SH-SY5Y (cell line): ENCODE data around the gene METTL22.

ENCODE experiments used
- GATA2 ChIP-seq: IDR thresholded peaks from 2 replicates; pipeline ENCODE4 v1.6.1; 2011; ENCODE audit warnings: mild to moderate bottlenecking, low read depth, low read length
- GATA3 ChIP-seq: IDR thresholded peaks from 2 replicates; pipeline ENCODE4 v1.6.1; 2011; ENCODE audit warnings: low read depth, mild to moderate bottlenecking, low read length, moderate library complexity

The METTL22 gene

DNA sequence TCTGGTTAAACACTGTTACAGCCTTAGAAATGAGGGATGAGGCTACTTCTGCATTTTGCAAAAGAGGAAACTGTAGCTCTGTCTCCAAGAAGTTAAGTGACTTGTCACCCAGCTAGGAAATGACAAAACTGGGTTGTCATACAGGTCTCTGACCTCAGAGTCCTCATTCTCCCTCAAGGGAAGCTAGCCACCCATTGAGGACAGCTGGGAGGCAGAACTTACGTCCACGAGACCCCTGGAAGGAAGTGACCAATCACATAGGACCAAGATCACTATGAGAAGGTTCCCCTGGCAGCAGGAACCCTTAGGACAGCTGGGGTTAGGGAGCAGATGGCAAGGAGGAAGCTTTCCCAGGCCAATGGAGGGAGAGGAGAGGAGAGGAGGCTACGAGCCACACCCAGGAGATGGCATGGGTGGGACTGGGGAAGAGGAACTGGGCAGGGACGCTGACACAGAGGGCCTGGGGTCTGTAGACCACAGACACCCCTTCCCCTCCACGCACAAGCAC is 11.2 kb downstream of the METTL22 start:
- TF ChIP-seq GATA3 (no peak), GATA2 (no peak)

DNA sequence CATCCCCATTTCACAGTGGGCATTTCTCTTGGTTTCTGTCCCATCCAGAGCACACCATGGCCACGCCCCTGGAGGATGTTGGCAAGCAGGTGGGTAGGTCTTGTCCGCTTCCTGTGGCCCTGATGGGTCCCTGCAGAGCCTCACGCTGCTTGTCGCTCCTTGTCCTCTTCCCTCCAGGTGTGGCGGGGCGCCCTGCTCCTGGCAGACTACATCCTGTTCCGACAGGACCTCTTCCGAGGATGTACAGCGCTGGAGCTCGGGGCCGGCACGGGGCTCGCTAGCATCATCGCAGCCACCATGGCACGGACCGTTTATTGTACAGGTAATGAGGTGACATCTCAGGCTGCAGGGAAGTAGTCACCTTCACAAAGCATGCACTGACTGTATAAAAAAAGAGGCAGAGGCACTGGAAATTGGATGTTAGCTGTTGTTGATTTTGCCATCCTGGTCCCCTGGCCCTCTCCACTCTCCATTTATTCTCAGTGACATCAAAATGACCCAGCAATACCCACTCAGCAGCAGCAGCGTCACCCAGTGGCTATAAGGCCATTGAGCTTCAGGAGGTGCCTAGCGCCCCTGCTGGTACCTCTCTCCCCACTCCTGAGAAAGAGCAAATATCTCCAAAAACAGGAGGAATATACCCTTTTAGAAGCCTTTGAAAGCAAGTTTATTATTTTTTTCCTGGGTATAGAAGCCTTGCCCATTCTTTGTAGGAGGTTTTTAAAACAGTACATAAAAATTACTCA is 13.7 kb downstream of the METTL22 start:
- no peak for TF ChIP-seq GATA2
- no peak for TF ChIP-seq GATA3

DNA sequence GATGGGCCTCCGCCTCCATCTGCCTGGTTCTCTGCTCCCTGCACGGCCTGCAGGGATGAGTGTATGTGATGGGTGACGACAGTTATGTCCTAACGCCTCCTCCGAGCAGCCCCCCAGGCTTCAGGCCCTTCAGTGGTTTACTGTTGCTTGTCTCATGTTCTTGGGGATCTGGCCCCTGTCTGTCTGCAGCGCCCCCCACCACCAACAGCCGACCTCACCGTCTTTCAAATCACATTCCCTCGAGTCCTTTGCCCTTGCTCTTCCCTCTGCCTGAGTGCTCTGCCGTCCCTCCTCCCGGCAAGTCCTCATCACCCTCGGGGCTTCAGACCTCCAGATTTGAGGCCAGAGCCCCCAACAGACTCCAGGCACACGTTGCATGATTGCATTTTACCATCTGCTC is 18.2 kb downstream of the METTL22 start:
- TF ChIP-seq GATA3 (no peak), GATA2 (no peak)

DNA sequence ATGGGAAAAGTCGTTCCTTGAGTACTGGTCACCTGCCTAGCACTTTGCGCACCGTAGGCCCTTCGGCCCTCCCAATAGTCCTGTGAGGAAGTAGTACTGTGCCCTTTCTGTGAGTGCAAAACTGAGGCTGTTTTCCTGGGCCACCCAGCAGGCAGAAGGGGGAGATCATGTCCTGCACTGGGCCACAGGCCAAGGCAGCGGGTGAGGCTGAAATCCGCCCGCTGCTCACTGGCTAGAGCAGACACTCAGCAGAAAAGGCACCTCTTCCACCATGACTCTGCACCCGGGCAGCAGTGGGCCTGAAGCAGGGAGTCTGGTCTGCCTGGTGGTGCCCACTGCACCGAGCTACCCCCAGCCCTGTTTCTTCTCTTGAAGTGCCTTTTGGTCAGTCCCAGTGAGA is 20.2 kb downstream of the METTL22 start:
- TF ChIP-seq GATA2 (no peak), GATA3 (no peak)

DNA sequence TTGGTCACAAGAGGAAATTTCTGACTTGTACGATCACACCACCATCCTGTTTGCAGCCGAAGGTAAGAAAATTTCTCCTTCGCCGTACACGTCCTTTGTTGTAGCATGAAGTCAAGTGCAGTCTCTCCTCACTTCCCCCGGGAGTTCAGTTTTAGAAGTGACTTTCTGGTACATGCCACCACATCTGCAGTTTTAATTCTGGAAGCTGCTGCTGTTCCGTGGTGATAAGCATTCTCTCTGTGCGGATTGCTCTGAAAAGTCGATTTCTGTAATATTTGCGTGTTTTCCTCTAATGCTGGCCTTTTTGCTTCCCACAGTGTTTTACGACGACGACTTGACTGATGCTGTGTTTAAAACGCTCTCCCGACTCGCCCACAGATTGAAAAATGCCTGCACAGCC is 20.6 kb downstream of the METTL22 start:
- TF ChIP-seq GATA3 (no peak), GATA2 (no peak)

DNA sequence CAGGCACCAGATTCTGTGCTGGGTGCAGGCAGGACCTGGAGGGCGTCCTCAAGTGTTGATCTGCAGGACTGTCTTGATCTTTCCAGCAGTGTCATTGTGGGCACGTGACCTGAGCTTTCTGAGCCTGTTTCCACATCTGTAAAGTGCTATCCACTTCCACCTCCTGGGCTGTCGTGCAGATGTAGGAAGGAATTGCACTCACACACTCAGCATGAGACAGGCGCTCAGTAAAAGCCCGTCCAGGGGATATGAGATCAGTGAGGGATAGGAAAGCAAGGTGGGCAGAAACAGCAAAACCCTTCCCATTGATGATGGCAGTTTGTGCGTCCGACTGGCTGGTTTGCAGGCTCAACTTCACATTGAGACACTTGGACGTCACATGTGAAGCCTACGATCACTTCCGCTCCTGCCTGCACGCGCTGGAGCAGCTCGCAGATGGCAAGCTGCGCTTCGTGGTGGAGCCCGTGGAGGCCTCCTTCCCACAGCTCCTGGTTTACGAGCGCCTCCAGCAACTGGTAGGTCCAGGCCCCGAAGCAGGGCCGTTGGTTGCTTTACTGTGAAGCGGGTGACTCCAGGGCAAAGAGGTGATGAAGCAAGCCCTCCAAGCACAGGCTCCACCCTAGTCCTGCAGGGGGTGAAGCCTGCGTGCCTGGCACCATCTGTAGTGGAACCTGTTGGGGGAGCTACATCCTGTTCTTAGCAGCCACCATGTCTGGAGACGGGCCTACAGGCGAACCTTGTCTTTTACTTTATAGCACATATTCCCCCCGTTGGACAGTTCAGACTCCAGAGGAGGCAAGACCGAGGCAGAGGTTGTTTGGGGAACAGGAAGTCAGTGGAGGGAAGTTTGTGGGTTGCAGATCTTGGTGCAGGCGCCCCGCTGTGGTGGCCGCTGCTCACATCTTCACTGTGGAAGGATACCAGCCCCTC is 23.0 kb downstream of the METTL22 start:
- no peak for TF ChIP-seq GATA3
- no peak for TF ChIP-seq GATA2

DNA sequence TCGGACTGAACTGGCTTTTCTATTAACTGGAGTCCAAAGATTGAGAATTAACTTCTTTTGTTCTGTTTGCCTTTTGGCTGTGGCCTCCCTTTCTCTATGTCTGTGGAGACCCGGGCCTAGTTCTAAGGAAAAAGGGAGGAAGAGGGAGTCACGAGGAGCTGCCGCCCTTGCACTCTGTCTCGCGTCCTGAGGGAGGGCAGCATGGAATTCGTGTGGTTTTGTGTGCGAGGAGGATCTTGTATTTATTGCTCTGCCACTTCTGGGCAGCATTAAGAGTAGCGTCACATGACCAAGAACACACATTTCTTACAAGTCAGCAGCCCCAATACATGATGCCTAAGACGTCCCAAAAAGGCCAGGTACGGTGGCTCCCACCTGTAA is 23.6 kb downstream of the METTL22 start:
- no peak for TF ChIP-seq GATA3
- no peak for TF ChIP-seq GATA2

DNA sequence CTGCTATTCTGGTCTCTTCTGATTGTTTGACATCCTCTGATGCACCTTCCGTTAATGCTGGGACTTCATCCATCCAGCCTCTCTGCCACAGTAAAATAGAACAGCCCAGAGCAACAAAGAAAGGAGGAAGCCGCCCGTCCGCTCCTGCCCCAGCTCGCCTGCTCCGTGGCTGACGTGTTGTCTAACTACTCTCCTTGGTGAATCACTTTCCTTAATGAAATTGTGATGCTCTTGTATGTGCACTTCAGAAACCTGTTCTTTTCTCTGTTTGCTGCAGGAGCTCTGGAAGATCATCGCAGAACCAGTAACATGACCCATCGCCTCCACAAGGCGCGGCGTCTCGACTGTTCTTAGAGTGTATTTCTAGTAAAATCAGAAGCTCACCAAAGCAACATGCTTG is 24.3 kb downstream of the METTL22 start:
- TF ChIP-seq GATA3 (no peak), GATA2 (no peak)

DNA sequence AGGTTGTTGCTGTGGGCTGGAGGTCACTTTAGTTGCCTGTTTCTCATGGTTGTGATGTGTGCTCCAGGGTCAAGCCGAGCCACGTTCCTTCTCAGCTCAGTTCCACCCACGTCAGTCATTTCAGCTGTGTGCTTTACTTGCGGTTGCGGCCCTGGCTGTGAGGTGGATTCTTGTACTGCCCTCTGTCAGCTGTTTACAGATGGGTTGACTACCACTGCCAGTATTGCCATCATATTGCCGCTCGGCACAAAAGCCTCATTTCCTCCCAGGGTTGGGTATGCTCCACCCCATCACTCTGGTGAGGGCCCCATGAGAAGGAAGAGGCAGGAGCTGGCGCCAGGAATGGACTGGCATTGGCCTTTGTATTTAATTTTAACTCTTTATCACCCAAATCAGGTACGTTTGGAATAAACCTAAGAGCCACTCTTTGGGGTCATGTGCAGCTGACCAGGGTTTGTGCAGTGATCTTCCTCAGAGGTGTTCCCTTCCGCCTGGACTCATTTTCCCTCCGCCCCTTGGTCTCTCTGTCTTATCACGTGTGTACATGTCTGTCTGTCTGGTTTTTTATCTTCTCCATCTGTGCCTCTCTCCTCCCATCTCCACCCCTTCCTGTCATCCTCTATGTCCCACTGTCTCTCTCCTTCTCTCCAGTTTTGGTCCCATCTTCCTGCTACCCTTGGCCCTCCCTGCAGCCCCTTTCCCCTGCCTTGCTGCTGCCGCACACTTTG is 25.0 kb downstream of the METTL22 start:
- TF ChIP-seq GATA3, result no peak
- no peak for TF ChIP-seq GATA2

DNA sequence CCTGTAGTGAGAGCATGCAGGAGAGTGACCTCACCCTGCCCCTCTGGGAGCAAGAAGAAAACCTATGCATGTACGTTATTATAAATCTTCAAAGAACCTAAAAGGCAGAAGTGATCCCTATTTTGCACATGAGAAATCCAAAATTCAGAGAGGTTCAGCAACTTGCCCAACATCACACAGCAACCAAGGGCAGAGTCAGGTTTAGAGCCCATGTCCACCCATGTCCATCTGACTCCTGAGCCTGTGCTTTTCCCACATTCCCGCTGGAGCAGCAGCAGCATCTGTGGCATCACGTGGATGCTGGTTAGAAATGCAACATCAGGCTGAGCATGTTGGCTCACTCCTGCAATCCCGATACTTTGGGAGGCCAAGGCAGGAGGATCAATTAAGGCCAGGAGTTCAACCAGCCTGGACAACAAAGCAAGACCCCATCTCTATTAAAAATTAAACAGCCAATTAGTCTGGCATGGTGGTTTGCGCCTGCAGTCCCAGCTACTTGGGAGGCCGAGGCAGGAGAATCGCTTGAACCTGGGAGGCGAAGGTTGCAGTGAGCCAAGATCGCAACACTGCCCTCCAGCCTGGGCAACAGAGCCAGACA is 26.3 kb downstream of the METTL22 start:
- TF ChIP-seq GATA2 (no peak), GATA3 (no peak)

DNA sequence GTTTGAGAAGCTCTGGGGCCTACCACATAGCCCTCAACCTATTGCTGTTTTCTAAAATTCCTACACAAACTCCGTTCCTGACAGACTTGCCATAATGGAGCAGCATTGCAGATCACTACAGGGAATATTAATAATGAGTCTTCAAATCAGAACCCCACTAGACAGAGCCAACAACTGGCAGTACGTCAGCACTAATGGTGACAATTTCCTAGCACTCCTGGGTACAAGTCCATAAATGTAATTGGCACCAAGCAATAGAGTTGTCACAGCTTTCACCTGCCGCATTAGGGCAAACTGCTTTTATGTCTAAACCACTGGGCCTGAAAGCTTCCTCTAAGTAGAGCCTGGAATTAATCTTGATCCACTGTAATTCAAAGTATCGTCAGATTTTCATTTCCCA is 27.4 kb downstream of the METTL22 start:
- TF ChIP-seq GATA2 (no peak), GATA3 (no peak)

DNA sequence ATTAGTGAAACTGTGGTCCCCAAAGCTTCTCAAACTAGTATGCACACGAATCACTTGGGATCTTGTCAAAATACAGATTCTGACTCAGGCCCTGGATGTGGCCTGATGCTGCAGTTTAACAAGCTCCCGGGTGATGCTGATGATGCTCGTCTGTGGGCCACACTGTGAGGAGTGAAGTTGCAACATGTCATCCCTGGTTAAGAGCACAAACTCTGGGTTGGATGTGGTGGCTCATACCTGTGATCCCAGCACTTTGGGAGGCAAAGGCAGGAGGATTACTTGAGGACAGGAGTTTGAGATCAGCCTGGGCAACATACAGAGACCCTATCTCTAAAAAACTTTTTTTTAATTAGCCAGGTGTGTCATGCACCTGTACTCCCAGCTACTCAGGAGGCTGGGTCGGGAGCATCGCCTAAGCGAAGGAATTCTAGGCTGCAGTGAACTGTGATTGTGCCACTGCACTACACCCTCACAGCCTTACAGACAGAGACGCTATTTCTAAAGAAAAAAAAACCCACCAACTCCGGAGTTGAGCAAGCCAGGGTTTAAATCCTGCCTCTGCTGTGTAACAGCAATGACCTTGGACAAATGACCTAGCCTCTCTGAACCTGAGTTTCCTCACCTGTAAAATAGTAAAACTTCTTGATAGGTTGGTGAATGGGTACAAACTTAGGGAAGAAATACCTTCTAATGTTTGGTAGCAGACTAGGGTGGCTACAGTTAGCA is 28.5 kb downstream of the METTL22 start:
- no peak for TF ChIP-seq GATA3
- no peak for TF ChIP-seq GATA2

DNA sequence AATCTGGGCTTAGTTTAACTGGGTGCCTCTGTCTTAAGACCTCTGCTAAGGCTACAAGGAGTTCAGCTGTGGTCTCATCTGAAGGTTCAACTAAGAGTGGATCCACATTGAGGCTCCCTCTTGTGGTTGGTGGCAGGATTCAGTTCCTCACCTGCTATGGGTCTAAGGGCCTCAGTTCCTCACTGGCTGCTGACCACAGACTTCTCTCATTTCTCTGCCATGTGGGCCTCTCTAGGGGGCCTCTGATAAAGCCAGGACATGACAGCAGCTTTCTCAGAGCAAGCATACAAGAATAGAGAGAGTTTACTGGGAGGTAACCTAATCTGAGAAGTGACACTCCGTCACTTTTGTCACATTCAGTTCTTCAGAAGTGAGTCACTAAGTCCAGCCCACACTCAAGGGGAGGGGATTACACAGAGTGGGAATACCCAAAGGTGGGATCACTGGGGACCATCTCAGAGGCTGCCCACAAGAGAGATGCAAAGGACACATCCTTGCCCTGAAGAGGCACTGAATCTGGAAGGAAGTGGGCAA is 33.8 kb downstream of the METTL22 start:
- TF ChIP-seq GATA3 (no peak), GATA2 (no peak)

DNA sequence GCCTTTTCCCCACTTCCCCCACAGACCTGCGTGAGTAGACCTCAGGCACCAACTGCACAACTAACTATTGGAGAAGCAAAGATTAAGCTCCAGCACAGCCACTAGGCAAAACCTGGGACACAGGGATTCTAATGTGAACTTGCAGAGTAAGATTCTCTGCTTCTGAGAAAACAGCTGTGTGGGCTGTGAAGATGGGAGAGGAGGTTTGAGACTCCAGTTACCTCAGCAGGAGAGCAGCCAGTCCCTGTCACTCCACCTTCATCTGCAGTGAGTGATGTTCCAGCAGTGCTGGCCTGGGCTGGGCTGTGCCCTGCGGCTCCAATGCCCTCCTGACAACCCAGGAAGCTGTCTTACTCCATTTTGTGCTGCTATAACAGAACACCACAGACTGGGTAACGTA is 34.9 kb downstream of the METTL22 start:
- TF ChIP-seq GATA3, result no peak
- no peak for TF ChIP-seq GATA2
